M059J (cell line): ENCODE results near the gene MED27. TPM values are rescaled to one million over a fixed set of nuclear protein-coding genes. Genes with fewer than 3 reads are reported as not detected.

Experiments used
- DNase-seq: peaks from one replicate; pipeline ENCODE4 v3.0.0-alpha.2; 2012; ENCODE audit warnings: low read depth
- total RNA-seq: library from RNA; depleted of rRNA; stranded (reverse); fragments of >200 nt; shearing (Covaris generic); gene quantifications from 2 replicates; pipeline ENCODE4 v1.2.3, GENCODE V29; 2014

Gene MED27
- total RNA-seq, 1 experiment from 2014 or later: 50.1 TPM

DNA sequence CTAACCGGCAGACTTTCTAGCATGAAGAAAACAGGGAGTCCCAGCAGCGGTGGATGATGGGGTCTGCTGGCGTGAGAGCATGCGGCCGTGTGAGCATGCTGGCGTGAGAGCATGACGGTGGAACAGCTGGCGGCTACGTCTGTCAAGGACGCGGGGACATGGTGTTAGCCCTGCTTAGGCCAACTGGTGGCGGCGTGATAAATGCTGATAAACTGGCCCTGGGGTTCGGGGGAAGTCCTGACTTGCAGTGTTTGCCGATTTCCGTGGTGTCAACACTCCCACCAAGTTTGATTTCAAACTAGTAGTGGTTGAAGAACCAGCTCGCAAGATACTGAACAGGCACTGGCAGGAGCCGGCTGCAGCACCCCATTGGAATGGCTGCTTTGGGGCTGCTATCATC, 217.4 kb downstream of the MED27 start:
- no peak for DNase-seq

GRCh38 chr9:131860430-131860829, 219.2 kb downstream of the MED27 start:
- DNase-seq: no peak

- no peak for DNase-seq
These were observed 221.5 kb downstream of the MED27 start for GRCh38 chr9:131858147-131858546.

DNA sequence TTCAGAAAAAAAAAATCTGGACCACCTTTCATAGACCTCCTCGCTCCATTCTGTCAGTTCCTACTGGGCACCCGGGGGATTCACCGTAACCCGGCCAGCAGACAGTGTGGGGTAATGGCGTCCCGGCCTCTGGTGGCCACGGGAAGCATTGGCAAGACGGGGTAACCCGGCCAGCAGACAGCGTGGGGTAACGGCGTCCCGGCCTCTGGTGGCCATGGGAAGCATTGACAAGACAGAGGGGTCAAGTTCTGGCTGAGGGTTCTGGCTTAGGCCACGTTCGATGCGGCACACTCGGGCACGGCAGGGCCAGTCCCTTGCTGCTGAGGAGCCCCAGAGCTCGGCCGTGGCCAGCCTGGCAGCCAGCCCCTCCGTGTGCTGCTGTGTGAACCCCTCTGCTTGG, 223.6 kb downstream of the MED27 start:
- no peak for DNase-seq

DNA sequence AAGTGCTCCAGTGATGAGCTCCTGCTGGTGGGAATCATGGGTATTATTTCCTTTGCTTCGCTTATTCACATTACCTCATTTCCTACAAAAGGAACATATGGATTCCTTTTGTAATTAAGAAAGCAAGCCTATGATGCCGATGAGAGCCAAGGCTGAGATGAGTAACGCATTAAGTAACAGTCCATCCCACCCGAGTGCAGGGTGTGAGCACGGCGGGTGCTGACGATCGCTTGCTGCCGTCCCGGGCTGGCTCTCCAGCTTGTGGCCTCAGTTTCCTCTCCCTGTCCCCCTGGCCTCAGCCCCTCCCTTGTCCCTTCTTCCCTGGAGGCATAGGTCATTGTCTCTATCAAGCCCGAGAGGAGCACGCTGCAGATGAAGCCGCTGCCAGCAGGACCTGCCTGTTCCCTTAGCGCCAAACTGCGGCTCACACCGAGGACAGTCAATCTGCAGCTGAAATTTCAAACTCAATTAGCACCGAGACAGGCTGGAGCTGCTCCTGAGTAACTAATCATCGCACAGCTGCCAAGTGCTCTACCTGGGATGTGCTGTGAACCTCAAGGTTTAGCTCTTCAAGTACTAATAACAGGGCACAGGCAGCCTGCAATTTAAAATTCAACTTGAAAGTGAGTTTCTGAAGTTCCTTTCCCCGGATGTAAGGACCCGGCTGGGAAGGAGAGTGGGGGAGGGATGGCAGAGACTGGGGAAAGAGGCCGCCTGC, 224.6 kb downstream of the MED27 start:
- DNase-seq: no peak

GRCh38 chr9:131854334-131854733, 225.3 kb downstream of the MED27 start:
- no peak for DNase-seq

GRCh38 chr9:131853434-131853833, 226.2 kb downstream of the MED27 start:
- DNase-seq: no peak

- DNase-seq: no peak
These were observed 228.3 kb downstream of the MED27 start for GRCh38 chr9:131851414-131851813.

- no peak for DNase-seq
These were observed 230.3 kb downstream of the MED27 start for GRCh38 chr9:131849391-131849790.

DNA sequence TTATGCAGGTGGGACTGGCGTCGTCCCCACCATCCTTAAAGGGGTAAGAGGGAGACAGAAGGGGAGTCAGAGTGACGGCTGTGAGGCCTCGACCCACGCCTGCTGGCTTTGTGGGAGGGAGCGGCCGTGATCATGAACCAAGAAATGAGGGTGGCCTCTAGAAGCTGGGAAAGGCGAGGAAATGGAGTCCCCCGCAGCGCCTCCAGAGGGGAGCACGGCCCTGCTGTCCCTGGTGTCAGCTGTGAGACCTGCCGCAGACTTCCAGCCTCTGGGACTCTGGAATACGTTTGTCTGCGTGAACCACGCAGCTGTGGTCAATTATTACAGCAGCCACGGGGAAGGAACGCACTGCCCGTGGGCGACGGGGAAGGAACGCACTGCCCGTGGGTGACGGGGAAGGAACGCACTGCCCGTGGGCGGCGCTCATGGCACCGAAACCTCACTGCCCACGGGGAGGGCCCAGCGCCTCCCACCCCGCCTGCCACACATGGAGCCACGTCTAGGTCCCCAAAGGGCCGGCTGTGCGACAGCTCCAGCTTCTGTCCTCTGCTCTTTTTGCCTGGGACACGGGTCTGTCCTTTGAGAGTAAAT, 231.0 kb downstream of the MED27 start:
- DNase-seq: no peak

GRCh38 chr9:131847665-131848354, 231.9 kb downstream of the MED27 start:
- no peak for DNase-seq

DNA sequence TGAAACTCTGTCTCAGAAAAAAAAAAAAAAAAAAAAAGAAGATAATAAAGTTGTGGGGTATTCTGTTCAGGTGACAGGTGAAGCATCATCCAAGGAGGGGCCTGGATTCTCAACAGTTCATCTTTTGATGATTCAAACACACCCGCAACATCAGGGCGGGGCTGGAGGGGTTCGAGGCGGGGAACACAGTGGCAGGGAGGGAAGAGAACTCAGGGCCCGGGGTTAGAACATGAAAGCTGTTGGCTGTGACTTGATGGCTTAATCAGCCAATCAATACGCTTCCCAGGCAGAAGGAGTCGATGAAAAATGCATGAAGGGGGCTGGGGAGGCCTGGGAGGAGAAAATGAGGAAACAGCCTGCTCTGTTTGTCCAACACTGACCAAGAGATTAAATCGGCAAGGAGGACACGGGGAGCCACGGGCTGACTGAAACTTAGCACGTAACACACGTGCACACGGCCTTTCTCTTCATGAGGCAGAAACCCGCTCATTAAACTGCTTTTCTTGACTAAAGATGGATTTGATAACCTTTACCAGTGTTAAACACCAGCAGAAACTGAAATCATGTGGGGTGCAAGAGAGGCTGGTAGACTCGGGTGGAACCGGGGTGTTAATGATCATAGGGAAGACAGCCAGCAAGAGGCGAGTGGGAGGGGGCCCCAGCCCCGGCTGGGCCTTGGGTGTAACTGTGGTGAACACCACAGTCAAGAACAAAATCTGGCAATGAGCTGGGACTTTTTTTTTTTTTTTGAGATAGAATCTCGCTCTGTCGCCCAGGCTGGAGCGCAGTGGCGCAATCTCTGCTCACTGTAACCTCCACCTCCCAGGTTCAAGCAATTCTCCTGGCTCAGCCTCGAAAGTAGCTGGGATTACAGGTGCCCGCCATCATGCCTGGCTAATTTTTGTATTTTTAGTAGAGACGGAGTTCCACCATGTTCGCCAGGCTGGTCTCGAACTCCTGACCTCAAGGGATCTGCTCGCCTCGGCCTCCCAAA, 234.1 kb downstream of the MED27 start:
- DNase-seq: no peak

DNA sequence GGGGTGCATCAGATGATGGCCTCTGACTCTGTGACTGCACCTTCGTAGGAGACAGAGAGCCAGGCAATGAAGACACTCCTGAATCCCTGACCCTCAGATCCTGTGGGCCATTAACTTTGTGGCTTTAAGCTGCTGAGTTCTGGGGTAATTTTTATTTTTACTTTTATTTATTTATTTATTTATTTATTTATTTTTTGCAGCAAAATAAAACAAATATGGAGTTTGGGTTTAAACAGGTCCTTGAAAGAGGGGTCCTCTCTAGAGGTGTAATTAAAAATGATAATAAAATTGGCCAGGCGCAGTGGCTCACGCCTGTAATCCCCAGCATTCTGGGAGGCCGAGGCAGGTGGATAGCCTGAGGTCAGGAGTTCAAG, 234.9 kb downstream of the MED27 start:
- no peak for DNase-seq

DNA sequence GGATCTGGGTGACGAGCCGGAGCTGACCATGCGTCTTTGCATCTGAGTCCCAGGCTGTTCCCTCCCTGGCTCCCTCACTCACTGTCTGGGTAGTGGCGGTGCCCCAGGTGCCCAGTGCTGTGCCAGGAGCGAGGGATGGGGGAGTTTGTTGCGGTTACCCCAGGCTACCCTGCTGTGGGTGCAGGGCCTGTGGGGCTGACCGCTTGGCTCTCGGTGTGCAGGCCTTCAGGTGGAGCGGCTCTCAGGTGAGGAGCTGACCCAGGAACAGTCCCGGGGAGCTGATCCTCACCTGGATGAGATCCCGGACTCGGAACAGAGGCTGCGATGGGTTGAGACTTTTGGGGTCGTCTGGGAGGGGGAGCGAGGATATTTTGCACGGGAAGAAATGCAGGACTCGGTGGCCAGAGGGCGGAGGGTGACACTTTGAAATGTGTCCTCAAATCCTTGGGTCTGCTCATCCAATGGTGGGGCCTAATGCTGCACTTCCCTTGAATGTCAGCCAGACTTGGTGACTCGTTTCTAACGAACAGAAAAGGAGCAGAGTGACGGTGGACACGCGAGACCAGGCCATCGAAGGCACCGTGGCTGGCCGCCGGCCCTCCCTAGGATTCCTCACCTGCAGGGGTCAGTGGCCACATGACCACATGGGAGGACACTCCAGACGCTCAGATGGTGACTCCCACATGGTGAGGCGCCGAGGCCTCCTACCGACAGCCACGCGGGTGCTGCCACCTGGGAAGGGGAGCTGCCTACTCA, 235.5 kb downstream of the MED27 start:
- no peak for DNase-seq

DNA sequence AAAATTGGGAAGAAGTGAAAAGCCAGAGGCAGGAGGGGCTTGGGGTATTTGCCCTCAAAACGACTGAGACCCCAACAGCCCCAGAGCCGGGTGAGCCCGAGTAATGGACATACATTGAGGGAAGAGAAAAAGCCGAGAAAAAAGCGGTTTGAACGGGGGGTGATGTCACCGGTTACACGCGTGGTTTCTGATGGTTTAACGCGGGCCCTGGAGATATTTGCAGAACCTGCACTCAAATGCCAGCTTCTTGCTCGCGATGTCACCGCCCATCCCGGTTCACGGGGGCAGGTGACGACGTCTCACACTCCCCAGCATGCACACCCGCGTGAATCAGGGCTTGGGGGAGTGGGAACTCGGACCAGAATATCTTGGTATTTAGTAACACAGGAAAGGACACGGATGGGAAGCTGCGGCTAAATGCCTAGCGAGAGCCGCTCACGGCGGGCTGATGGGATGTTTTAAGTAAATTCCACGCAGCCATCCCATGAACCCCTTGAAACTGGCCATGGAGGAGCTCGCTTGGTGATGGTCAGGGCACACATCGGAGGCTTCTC, 237.8 kb downstream of the MED27 start:
- DNase-seq: no peak

DNA sequence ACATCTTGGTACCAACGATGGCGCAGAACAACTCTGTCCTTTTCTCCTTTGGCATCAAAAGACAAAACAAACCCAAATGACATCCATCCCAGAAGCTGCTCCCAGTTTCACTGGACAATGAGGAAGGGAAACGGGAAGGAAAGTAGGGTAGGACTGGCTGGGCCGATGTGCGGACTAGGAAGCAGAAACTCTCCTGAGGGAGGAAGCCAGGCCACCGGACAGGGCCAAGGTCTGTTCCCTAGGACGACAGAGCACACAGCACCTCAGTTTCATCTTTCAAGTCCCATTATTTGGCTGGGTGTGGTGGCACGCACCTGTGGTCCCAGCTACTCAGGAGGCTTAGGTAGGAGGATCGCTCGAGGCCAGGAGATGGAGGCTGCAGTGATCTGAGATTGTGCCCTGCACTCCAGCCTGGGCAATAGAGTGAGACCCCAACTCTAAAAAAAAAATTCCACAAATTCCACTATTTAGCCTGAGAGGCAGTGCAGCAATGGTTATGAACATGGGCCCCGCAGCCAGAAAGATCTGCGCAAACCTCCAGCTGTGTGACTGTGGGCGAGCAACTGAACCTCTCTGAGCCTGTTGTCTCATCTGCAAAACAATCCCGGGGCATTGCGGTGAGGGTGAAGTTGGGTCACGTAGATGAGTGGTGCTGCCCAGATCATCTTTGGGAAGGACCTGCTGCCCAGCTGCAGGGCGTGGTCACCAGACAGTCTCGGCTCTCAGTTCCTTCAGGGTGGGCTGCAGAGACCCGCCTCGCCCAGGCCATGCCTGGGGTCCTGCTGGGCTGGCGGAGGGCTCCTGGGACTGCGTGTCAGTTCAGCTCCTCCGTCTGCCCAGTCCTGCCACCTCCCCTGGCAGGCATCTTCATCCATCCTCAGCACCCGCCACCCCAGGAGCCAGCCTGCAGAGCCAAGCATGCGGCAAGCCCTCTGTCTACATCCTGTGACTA, 238.6 kb downstream of the MED27 start:
- no peak for DNase-seq

DNA sequence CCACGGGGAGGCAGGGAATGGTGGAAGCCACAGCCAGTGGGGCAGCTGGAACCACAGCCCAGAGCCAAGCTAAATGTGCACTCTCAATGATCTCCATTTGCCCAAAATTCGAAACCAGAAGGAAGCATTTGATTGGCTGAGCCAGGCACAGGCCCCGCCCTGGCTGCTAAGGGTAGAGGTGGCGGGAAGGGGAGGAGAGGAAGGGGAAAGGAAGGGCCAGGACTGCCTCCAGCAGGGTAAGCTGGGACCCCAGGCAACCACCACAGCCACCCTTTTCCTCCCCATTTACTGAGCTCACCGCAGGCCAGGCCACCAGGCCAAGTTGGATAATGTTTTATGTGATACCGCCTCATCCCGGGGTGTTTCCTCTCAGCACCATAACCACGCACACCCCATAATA, 239.4 kb downstream of the MED27 start:
- DNase-seq: no peak

DNA sequence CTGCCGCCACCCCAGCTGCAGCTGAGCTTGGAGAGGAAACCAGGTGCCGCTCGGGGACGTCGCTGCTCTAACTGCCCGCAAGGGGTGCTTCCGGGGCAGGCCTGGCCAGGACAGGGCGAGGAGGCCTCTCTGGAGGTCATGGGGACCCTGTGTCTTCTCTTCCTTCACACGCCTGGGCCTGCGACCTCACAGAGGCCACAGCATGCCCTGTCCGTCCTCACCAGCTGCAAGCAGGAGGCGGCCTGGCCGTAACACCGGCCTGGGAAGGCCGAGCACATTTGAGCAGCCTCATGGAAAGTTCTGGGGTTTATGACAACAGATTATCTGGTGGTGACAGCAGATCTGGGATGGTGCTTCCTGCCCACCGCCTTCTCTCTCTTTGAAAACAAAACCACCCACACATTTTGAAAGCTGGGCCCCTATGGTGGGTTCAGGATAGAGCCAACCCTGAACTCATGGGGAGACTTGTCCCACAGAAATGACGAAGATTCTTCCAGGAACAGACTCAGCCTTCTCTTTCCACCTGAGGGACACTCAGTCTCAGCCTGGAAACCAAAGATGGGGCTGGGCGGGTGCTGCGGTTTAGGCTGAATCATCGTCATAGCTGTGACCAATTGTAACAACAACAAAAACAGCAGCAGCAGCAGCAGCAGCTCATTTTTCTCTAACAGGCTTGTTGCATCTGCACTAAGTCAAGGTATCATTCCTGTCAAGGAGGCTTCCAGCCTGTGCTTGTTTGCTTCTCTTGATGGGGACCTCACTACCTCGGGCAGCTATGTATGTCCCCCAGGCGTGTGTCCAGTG, 240.2 kb downstream of the MED27 start:
- DNase-seq: peak; percentile 89
